ENCODE measurements around the gene ANAPC16.
"Not testable (repeated sequence)": the region's sequence is repeated elsewhere in the genome, so short reads cannot be mapped to it uniquely, and the experiment has no call there.

The ANAPC16 gene

DNA sequence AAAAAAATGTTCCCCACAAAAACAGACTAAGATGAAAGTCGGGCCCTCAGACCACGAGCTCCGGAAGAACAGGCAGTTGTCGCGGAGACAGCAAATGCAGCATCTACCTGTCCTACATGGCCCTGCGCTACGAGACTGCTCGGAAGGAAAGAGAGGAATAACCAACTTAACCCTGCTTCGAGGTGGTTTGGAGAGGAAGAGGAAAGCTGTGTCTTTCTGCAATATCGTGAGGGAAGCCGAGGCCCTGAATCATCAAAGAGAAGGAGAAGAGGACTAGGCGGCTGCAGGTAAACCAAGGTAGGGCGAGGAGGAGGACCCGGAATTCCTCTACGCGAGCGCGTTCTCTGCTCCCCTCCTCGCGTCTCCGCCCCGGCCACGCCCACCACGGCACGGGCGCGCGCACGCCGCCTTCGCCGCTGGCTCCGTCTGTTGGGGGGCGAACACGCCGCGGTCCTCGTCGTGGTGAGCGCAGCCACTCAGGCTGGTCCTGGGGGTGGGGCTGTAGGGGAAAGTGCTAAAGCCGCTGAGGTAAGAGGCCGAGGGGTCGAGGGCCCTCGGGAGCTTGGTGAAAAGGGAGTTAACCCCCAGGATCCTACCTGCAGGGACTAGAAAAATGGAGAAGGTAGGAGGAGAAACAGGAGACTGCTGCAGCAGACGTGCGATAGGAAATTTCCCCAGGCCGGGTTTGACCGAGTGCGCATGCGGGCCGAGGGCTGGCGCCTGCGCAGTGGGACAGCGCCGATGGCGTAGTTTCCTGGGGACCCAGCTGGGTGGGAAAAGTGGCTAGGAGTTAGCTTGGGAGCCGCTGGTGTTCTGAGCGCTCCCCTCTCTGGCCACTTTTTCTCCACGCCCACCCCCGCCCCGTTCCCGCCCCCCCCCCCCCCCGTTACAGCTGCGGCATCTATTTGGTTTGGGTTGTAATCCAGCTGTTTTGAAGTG lies at the start of gene ANAPC16, which contains the start of gene ASCC1:
TSS of gene ANAPC16 (plus strand) at position 402 of the 939 bp plus-strand sequence. CDS start 7,903 bp downstream, outside the sequence.
TSS of gene ASCC1 (minus strand) at position 666 of the 939 bp plus-strand sequence. CDS start 2,978 bp downstream, outside the sequence.
- DNase-seq, result peak; percentile 82

DNA sequence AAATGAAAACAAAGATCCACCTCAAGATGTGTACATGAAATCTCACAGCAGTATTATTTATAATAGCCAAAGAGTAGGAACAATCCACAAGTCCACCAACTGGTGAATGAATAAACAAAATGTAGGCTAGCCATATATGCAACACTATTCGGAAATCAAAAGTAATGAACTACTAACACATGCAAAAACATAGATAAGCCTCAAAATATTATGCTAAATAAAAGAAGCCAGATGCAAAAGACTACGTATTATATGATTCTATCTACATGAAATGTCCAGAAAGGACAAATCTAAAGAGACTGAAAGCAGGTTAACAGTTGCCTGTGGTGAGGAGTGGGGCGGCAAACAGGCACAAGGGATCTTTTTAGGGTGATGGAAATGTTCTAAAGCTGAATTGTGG lies 48.7 kb upstream of the ANAPC16 start:
- no peak for DNase-seq

GRCh38 chr10:72170263-72170662 lies 45.5 kb upstream of the ANAPC16 start:
- no peak for DNase-seq

GRCh38 chr10:72170733-72171132 lies 45.1 kb upstream of the ANAPC16 start:
- no peak for DNase-seq

- no peak for DNase-seq
Measured at GRCh38 chr10:72171175-72171630, 44.6 kb upstream of the ANAPC16 start.

DNA sequence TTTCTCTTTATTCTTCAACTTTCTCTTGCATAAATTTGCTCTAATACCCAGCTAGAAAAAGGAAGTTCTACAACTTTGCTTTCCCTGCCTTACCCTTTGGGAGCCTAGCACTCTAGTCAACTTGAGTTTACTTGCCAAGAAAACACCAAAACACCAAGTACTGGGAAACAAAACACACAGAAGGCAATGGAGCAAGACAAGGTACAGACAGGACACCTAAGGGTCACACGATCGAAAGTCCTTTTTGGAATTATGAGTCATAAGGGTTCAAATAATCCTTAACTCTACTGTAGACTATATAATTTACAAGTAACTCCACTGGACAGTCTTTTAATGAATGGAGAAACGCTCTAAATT lies 42.6 kb upstream of the ANAPC16 start:
- no peak for DNase-seq

- DNase-seq, result no peak
Measured at GRCh38 chr10:72173619-72174296, 42.1 kb upstream of the ANAPC16 start.

DNA sequence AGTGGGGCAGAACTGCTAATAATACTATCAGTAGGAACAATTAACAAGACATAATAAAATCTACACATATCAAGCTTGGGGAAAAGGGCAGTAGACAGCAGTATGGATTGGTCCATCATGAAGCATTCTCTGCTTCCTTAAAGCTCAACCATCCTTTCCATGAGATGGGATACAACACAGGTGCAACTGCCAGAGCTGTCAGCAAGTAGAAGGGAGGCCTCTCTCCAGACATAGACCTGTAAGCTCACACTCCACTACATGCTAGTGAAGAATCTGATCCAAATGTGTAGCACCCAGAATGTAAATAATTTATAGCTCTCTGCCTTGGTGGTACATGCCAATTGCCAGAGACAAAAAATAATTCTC lies 41.5 kb upstream of the ANAPC16 start:
- DNase-seq, result no peak

GRCh38 chr10:72175149-72175548 lies 40.7 kb upstream of the ANAPC16 start:
- DNase-seq, result no peak

DNA sequence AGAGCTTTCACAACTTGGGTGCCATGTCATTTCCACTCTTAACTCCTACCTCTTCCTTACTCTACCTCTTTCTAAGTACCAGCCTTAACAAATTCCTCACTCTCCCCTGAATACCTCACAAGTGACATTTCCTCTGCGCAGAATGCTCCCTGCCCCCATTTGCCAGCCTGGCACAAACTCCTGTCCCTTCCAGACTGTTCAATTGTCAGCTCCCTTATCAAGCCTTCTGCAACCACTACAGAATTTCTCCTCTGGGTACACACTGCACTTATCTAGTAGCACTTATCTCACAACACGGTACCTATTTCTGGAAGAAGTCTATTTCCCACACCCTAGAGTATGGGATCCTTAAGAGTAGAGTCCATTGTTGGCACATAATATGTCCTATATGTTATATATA lies 39.1 kb upstream of the ANAPC16 start:
- no peak for DNase-seq

GRCh38 chr10:72177454-72177853 lies 38.4 kb upstream of the ANAPC16 start:
- DNase-seq, result no peak

GRCh38 chr10:72184156-72184555 lies 31.7 kb upstream of the ANAPC16 start:
- no peak for DNase-seq

GRCh38 chr10:72186258-72186981 lies 29.4 kb upstream of the ANAPC16 start:
- no peak for DNase-seq

GRCh38 chr10:72186982-72187330 lies 28.9 kb upstream of the ANAPC16 start:
- no peak for DNase-seq

DNA sequence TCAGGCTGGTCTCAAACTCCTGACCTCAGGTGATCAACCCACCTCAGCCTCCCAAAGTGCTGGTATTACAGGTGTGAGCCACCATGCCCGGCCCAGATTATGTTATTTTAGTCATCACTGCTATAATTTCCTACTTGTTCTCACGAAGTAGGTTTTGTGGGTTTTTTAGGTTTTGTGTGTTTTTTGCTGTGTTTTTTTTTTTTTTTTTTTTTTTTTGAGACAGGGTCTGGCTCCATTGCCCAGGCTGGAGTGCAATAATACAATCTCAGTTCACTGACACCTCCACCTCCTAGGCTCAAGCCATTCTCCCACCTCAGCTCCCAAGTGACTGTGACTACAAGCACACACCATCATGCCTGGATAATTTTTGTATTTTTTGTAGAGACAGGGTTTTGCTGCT lies 20.9 kb upstream of the ANAPC16 start:
- no peak for DNase-seq

DNA sequence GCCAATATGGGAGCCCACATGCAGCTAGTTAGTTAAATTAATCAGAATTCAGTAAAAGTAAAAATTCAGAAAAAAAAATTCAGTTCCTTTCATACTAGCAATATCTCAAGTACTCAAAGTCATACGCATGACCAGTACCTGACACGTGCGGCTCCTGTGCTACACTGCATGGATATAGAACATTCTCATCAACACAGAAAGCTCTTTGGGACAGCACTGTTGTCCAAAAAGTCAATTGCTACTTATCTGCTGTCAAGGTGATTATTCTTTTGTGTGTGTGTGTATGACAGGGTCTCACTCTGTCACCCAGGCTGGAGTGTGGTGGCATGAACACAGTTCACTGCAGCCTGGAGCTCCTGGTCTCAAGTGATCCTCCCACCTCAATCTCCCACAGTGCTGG lies 14.9 kb upstream of the ANAPC16 start:
- DNase-seq, result no peak

DNA sequence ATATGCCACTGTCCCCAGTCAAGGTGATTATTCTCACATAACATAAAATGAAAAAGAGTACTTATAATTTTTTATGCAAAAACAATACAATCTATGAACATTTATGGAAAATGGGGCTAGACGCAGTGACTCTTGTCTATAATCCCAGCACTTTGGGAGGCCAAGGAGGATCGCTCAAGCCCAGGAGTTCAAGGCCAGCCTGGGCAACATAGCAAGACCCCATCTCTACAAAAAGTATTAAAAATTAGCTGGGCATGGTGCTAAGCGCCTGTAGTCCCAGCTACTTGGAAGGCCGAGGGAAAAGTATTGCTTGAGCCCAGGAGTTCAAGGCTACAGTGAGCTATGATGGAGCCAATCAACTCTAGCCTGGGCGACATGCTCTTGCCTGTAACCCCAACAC lies 14.5 kb upstream of the ANAPC16 start:
- DNase-seq, result no peak

DNA sequence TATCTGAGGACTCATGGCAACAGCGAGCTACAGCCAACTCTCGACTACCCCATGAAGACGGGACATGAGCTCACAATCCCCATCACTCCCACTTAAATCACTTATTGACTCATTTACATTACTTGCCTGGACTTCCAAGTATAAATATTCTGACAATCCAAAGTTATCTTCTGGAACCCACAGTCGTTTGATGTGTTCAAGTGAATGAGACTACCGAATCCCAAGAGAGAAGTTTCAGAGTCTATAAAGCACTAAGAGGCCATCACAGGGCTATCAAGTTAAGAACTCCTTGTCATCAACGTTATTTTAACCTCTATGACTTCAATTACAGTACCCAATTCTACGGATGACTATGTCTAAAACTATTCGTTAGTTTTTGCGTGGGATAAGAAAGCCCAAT lies 11.5 kb upstream of the ANAPC16 start:
- DNase-seq, result no peak

- no peak for DNase-seq
Measured at GRCh38 chr10:72204724-72205123, 11.1 kb upstream of the ANAPC16 start.

- DNase-seq, result no peak
Measured at GRCh38 chr10:72206511-72207229, 9.1 kb upstream of the ANAPC16 start.

- DNase-seq, result not testable (repeated sequence)
Measured at GRCh38 chr10:72208526-72208925, 7.3 kb upstream of the ANAPC16 start.

DNA sequence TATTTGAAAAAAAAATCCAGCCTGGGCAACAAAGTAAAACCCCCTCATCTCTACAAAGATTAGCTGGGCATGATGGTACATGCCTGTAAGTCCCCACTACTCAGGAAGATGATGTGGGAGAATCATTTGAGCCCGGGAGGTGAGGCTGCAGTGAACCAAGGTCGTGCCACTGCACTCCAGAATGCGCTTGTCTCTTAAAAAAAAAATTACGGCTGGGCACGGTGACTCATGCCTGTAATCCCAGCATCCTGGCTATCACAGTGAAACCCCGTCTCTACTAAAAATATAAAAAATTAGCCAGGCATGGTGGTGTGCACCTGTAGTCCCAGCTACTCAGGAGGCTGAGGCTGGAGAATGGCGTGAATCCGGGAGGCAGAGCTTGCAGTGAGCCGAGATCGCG lies 4.4 kb upstream of the ANAPC16 start:
- DNase-seq, result not testable (repeated sequence)

- not testable (repeated sequence) for DNase-seq
Measured at GRCh38 chr10:72211832-72212231, 4.0 kb upstream of the ANAPC16 start.

Data from NCI-H1694 treated with DMSO at 0.1 percent for 48 hours (cell line).